DLD1 (cell line): Measurements from ENCODE around the gene HOMER2.

Experiments
- in situ Hi-C: cut with HindIII; loops from 2 replicates; pipeline ENCODE4 v1.10.0; 2017; ENCODE audit warnings: low sequenced_read_pairs

Gene HOMER2

GRCh38 chr15:82933576-82933975, 18.9 kb downstream of the HOMER2 start:
- in situ Hi-C loops: no loop called here

- in situ Hi-C loops: no loop called here
Observed at GRCh38 chr15:82931221-82931620, 21.3 kb downstream of the HOMER2 start.

GRCh38 chr15:82930461-82930860, 22.1 kb downstream of the HOMER2 start:
- in situ Hi-C loops: no loop called here

- in situ Hi-C loops: no loop called here
Observed at GRCh38 chr15:82928711-82929110, 23.8 kb downstream of the HOMER2 start.

GRCh38 chr15:82923744-82924143, 28.8 kb downstream of the HOMER2 start:
- in situ Hi-C loops: no loop called here

GRCh38 chr15:82922737-82923136, 29.8 kb downstream of the HOMER2 start:
- in situ Hi-C loops: no loop called here

- in situ Hi-C loops: no loop called here
Observed at GRCh38 chr15:82921939-82922338, 30.6 kb downstream of the HOMER2 start.

GRCh38 chr15:82921242-82921641, 31.3 kb downstream of the HOMER2 start:
- in situ Hi-C loops: no loop called here

- in situ Hi-C loops: no loop called here
Observed at GRCh38 chr15:82919231-82919886, 33.2 kb downstream of the HOMER2 start.

GRCh38 chr15:82918607-82919230, 33.8 kb downstream of the HOMER2 start:
- in situ Hi-C loops: no loop called here

- in situ Hi-C loops: no loop called here
Observed at GRCh38 chr15:82918162-82918561, 34.4 kb downstream of the HOMER2 start.

- in situ Hi-C loops: no loop called here
Observed at GRCh38 chr15:82917249-82917648, 35.3 kb downstream of the HOMER2 start.

- in situ Hi-C loops: no loop called here
Observed at GRCh38 chr15:82916161-82916952, 36.2 kb downstream of the HOMER2 start.

GRCh38 chr15:82914396-82914795, 38.1 kb downstream of the HOMER2 start:
- in situ Hi-C loops: no loop called here

GRCh38 chr15:82911458-82911857, 41.1 kb downstream of the HOMER2 start:
- in situ Hi-C loops: no loop called here

- in situ Hi-C loops: no loop called here
Observed at GRCh38 chr15:82910721-82911120, 41.8 kb downstream of the HOMER2 start.

GRCh38 chr15:82909080-82909815, 43.3 kb downstream of the HOMER2 start:
- in situ Hi-C loops: no loop called here

GRCh38 chr15:82907350-82907749, 45.2 kb downstream of the HOMER2 start:
- in situ Hi-C loops: no loop called here

GRCh38 chr15:82904574-82904973, 47.9 kb downstream of the HOMER2 start:
- in situ Hi-C loops: no loop called here

GRCh38 chr15:82903511-82903910, 49.0 kb downstream of the HOMER2 start:
- in situ Hi-C loops: no loop called here

GRCh38 chr15:82901114-82901805, 51.3 kb downstream of the HOMER2 start:
- in situ Hi-C loops: no loop called here
